ENCODE data around the gene METTL8. TPM values are rescaled to one million over a fixed set of nuclear protein-coding genes. Genes with fewer than 3 reads are reported as not detected.
"Not testable (repeated sequence)": the region's sequence is repeated elsewhere in the genome, so short reads cannot be mapped to it uniquely, and the experiment has no call there.

The METTL8 gene
- total RNA-seq, 1 experiment from 2014 or later = 59.1 TPM

DNA sequence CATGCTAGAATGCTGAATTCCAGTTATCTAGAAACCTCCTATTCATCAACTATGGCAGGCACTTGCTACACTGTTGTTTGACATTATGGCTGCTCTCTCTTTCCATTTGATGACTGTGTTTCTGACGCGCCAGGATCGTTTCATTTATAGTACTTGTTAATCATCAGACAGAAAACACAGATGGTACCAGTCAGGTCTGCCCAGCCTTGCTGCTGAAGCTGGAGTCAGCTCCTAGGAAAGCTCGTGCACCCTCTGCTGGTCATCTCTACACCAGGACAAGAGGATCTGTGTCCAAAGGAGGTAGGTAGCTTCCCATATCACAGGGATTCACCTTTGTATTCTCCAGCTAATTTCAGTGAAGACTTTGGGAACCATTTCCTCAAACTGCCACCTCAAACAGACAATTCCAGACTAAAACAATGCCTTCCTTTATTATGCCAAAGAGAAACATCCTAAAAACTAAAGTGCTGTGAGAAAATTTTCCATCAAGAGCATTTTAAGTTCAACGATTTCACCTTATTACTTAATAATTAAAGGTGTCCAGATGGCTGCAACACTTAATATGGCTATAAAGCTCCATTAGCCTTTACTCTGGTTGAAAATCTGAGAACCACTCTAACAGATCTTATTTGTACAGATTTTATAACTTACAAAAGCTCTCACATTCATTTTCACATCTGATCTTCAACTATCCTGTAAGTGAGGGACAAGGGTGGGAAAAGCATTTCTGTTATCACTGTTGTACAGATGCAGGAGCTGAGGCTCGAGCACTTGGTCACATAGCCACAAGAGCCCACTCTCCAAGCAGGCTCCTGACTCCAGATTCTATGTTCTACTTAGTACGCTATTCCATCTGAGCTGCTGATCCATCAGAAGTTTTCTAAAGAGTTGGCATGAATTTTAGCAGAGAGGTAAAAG is 17.5 kb downstream of the METTL8 start (continued):
- no peak for TF ChIP-seq EMX1 (CRISPR knock-in tag; IDR thresholded peaks at IDR 0.05)
- TF ChIP-seq, protein P1, sequence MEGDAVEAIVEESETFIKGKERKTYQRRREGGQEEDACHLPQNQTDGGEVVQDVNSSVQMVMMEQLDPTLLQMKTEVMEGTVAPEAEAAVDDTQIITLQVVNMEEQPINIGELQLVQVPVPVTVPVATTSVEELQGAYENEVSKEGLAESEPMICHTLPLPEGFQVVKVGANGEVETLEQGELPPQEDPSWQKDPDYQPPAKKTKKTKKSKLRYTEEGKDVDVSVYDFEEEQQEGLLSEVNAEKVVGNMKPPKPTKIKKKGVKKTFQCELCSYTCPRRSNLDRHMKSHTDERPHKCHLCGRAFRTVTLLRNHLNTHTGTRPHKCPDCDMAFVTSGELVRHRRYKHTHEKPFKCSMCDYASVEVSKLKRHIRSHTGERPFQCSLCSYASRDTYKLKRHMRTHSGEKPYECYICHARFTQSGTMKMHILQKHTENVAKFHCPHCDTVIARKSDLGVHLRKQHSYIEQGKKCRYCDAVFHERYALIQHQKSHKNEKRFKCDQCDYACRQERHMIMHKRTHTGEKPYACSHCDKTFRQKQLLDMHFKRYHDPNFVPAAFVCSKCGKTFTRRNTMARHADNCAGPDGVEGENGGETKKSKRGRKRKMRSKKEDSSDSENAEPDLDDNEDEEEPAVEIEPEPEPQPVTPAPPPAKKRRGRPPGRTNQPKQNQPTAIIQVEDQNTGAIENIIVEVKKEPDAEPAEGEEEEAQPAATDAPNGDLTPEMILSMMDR (IDR thresholded peaks at IDR 0.05) = peak; percentile 61; the same call in 1 of the 2 replicates
- TF ChIP-seq, protein P2, sequence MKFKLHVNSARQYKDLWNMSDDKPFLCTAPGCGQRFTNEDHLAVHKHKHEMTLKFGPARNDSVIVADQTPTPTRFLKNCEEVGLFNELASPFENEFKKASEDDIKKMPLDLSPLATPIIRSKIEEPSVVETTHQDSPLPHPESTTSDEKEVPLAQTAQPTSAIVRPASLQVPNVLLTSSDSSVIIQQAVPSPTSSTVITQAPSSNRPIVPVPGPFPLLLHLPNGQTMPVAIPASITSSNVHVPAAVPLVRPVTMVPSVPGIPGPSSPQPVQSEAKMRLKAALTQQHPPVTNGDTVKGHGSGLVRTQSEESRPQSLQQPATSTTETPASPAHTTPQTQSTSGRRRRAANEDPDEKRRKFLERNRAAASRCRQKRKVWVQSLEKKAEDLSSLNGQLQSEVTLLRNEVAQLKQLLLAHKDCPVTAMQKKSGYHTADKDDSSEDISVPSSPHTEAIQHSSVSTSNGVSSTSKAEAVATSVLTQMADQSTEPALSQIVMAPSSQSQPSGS (CRISPR knock-in tag; IDR thresholded peaks at IDR 0.05; ENCODE audit: borderline replicate concordance, low read depth) = no peak

DNA sequence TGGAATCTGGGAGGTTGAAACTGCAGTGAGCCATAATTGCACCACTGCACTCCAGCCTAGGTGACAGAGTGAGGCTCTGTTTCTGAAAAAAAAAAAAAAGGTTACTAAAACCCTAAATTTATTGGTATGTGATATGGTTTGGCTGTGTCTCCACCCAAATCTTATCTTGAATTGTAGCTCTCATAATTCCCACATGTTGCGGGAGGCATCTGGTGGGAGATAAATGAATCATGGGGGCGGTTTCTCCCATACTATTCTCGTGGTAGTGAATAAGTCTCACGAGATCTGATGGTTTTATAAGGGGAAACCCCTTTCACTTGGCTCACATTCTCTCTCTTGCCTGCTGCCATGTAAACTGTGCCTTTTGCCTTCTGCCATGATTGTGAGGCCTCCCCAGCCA is 19.1 kb downstream of the METTL8 start:
- Mint-ChIP-seq H3K27ac (peak overlapping the region; percentile 57), H3K4me1 (peaks cover 56% of the 10 kb centered on the region)
- ChIA-PET CTCF (interaction anchor here (0.7 kb wide), 1 partner anchor 149 kb away, joined by 3 read pairs; no protein-coding TSS in a partner anchor), POLR2A (interaction anchor here (0.6 kb wide), 1 partner anchor 76 kb away, joined by 3 read pairs; no protein-coding TSS in a partner anchor)
- not testable (repeated sequence) for H3K4me3 Mint-ChIP-seq; DNase-seq (ENCODE audit: low spot score); H3K9me3 Mint-ChIP-seq; ATAC-seq; H3K36me3 Mint-ChIP-seq; H3K27me3 Mint-ChIP-seq (ENCODE audit: low read depth)

DNA sequence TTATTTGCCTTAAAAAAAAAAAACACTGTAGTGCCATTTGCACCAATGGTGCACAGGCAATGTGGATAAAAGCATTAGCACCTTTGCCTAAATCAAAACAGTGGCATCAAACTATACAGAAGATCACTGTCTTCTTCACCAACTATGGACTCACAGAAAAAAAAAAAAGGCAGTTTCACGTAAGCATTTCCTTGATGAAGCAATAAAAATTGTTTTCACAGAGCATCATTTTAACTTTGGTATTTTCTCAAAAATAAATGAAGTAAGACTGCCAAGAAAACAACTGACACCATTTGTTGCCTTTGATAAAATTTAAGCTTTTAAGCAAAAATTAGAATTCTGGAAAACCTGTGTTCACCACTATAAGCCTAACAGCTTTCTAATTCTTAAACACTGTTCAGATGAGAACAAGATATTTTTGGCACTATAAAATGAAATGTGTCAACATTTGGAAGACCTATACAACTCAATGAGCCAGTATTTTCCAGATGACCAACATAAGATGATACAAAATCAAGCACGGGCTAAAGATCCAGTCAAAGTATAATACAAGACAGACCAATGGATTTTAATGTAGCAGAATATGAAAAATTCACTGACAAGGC is 21.1 kb downstream of the METTL8 start:
- CTCF ChIA-PET = no interaction called here
- DNase-seq (ENCODE audit: low spot score) (no peak), ATAC-seq (no peak)
- Mint-ChIP-seq H3K27ac (peak overlapping the region; percentile 58), H3K4me1 (peaks cover 71% of the 10 kb centered on the region), H3K4me3 (no peak overlapping the region), H3K9me3 (no peaks in the 10 kb centered on the region), H3K27me3 (ENCODE audit: low read depth) (no peaks in the 10 kb centered on the region), H3K36me3 (no peaks in the 10 kb centered on the region)
- POLR2A ChIA-PET = no interaction called here
- TF ChIP-seq, protein P3, sequence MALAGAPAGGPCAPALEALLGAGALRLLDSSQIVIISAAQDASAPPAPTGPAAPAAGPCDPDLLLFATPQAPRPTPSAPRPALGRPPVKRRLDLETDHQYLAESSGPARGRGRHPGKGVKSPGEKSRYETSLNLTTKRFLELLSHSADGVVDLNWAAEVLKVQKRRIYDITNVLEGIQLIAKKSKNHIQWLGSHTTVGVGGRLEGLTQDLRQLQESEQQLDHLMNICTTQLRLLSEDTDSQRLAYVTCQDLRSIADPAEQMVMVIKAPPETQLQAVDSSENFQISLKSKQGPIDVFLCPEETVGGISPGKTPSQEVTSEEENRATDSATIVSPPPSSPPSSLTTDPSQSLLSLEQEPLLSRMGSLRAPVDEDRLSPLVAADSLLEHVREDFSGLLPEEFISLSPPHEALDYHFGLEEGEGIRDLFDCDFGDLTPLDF (CRISPR knock-in tag; IDR thresholded peaks at IDR 0.05) = no peak
- TF ChIP-seq, protein P4, sequence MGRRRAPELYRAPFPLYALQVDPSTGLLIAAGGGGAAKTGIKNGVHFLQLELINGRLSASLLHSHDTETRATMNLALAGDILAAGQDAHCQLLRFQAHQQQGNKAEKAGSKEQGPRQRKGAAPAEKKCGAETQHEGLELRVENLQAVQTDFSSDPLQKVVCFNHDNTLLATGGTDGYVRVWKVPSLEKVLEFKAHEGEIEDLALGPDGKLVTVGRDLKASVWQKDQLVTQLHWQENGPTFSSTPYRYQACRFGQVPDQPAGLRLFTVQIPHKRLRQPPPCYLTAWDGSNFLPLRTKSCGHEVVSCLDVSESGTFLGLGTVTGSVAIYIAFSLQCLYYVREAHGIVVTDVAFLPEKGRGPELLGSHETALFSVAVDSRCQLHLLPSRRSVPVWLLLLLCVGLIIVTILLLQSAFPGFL (CRISPR knock-in tag; IDR thresholded peaks at IDR 0.05; ENCODE audit: borderline replicate concordance) = no peak
- TF ChIP-seq TEAD4 (CRISPR knock-in tag; IDR thresholded peaks at IDR 0.05) = no peak
- no peak for TF ChIP-seq RELA (CRISPR knock-in tag; IDR thresholded peaks at IDR 0.05; ENCODE audit: borderline replicate concordance)
- TF ChIP-seq SP1 (CRISPR knock-in tag; conservative IDR thresholded peaks at IDR 0.05) = no peak
- TF ChIP-seq, protein P5, sequence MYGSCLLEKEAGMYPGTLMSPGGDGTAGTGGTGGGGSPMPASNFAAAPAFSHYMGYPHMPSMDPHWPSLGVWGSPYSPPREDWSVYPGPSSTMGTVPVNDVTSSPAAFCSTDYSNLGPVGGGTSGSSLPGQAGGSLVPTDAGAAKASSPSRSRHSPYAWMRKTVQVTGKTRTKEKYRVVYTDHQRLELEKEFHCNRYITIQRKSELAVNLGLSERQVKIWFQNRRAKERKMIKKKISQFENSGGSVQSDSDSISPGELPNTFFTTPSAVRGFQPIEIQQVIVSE (CRISPR knock-in tag; IDR thresholded peaks at IDR 0.05; ENCODE audit: borderline replicate concordance) = no peak
- TF ChIP-seq SOX15 (CRISPR knock-in tag; IDR thresholded peaks at IDR 0.05) = no peak
- TF ChIP-seq, protein P6, sequence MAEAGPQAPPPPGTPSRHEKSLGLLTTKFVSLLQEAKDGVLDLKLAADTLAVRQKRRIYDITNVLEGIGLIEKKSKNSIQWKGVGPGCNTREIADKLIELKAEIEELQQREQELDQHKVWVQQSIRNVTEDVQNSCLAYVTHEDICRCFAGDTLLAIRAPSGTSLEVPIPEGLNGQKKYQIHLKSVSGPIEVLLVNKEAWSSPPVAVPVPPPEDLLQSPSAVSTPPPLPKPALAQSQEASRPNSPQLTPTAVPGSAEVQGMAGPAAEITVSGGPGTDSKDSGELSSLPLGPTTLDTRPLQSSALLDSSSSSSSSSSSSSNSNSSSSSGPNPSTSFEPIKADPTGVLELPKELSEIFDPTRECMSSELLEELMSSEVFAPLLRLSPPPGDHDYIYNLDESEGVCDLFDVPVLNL (CRISPR knock-in tag; IDR thresholded peaks at IDR 0.05; ENCODE audit: borderline replicate concordance, low read depth) = no peak
- TF ChIP-seq TCF7 (CRISPR knock-in tag; IDR thresholded peaks at IDR 0.05; ENCODE audit: low read depth) = no peak
- no peak for TF ChIP-seq ZNF423 (CRISPR knock-in tag; IDR thresholded peaks at IDR 0.05)
- no peak for TF ChIP-seq JAZF1 (CRISPR knock-in tag; IDR thresholded peaks at IDR 0.05)
- TF ChIP-seq, protein P7, sequence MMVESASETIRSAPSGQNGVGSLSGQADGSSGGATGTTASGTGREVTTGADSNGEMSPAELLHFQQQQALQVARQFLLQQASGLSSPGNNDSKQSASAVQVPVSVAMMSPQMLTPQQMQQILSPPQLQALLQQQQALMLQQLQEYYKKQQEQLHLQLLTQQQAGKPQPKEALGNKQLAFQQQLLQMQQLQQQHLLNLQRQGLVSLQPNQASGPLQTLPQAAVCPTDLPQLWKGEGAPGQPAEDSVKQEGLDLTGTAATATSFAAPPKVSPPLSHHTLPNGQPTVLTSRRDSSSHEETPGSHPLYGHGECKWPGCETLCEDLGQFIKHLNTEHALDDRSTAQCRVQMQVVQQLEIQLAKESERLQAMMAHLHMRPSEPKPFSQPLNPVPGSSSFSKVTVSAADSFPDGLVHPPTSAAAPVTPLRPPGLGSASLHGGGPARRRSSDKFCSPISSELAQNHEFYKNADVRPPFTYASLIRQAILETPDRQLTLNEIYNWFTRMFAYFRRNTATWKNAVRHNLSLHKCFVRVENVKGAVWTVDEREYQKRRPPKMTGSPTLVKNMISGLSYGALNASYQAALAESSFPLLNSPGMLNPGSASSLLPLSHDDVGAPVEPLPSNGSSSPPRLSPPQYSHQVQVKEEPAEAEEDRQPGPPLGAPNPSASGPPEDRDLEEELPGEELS (CRISPR knock-in tag; IDR thresholded peaks at IDR 0.05) = no peak
- no peak for TF ChIP-seq ATF1 (CRISPR knock-in tag; IDR thresholded peaks at IDR 0.05)
- TF ChIP-seq ZBTB21 (CRISPR knock-in tag; IDR thresholded peaks at IDR 0.05; ENCODE audit: borderline replicate concordance) = no peak
- no peak for TF ChIP-seq ZNF138 (CRISPR knock-in tag; conservative IDR thresholded peaks at IDR 0.05)
- TF ChIP-seq ZNF671 (CRISPR knock-in tag; IDR thresholded peaks at IDR 0.05) = no peak
- TF ChIP-seq, protein P8, sequence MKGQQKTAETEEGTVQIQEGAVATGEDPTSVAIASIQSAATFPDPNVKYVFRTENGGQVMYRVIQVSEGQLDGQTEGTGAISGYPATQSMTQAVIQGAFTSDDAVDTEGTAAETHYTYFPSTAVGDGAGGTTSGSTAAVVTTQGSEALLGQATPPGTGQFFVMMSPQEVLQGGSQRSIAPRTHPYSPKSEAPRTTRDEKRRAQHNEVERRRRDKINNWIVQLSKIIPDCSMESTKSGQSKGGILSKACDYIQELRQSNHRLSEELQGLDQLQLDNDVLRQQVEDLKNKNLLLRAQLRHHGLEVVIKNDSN (CRISPR knock-in tag; IDR thresholded peaks at IDR 0.05) = no peak

Measured in WTC11 (cell line).